ENCODE measurements around the gene DDR2.

The DDR2 gene

DNA sequence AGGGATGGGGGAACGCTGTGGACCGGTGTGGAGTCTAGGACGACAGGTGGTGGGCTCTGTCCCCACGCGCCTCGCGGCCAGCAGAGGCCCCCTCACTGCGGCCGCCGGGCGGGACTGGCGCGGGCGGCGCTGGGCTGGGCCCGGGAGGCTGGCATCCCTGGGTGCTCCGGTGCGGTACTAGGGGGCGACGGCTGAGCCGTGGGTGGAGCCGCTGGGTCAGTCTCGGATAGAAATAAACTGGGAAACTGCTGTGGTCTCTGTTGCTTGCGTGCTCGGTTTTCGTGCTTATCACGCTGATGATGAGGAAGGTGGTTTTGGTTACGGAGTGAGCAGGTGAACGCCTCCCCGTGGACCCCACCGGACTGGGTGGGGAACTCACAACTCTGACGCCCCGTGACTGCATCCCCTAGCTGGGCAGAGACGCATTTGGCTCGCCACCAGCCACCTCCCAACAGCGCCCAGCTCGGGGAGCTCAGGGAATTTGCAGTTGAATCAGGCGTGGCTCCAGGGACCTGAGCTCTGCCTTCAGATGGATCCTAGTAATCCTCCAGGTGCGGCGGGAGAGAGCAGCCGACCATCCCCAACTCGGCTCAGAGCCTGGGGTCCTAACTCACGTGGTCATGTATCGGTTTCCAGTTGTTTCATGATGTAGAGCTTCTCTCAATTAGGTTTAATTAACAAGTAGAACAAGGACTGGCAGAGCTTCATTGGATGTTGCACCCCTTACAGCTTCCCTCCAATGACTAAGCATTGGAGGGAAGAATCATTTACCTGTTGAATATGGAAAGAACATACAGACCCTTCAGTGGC is 190.3 kb downstream of the DDR2 start:
- in situ Hi-C loops (cut with MboI; ENCODE audit: low sequenced_read_pairs), result no loop called here

DNA sequence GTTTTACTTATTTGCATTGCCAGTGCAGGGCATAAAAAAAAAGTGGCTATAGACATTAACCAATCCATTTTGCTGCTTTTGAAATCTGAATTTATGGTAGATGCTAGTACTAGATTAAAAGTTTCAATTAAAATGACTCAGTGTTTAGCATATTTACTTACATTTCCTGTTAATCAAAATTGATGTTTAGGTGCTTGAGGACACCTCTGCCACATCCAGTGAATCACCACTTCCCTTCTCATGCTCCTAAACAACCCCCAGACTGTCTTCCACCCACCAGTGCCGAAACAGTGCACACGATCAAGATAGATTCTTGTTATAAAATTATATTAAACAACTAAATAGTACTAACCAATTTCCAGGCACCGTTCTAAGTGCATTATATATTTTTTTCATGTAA is 191.0 kb downstream of the DDR2 start:
- in situ Hi-C loops (cut with MboI; ENCODE audit: low sequenced_read_pairs), result no loop called here

DNA sequence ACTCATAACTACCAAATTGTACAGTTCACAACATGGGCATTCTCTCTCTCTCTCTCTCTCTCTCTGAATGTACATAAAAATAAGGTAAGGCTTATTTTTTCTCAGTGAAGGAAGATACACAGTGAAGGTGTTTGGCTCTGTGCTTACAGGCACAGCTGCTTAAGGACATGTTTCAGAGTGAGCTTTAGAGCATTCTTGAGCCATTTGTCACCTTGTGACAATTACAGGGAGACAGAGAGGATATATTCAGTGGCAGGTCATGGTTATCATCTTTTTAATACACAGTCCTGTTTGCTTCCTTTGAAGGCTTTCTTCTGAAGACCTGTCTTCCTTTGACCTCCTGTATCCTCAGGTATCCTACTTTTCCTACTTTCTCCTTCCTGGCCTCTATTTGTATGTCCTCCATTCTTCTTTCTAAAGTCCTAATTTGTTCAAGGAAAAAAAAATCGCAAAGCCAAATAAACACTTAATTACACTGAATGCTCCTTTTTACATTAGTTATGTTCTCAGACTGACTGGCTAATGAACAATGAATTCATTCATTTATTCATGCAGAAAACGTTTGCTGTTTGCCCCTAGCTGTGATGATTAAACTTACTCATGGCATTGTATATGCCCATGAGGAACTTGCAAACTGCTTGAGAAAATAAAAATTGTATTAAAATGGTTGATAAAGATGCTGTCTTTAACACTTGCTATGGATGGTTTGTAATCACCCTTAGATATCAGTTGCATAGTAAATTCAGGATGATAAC is 191.7 kb downstream of the DDR2 start:
- in situ Hi-C loops (cut with MboI; ENCODE audit: low sequenced_read_pairs), result no loop called here

DNA sequence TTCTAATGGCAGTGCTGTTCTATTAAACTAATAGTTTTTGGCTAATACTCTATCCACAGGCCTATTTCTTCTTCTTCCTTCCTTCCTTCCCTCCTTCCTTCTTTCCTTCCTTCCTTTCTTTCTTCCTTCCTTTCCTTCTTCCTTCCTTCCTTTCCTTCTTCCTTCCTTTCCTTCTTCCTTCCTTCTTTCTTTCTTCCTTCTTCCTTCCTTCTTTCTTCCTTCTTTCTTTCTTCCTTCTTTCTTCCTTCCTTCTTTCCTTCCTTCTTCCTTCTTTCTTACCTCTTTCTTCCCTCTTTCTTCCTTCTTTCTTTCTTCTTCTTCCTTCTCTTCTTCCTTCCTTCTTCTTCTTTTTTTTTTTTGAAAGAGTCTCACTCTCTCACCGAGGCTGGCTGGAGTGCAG is 197.0 kb downstream of the DDR2 start:
- in situ Hi-C loops (cut with MboI; ENCODE audit: low sequenced_read_pairs), result no loop called here

DNA sequence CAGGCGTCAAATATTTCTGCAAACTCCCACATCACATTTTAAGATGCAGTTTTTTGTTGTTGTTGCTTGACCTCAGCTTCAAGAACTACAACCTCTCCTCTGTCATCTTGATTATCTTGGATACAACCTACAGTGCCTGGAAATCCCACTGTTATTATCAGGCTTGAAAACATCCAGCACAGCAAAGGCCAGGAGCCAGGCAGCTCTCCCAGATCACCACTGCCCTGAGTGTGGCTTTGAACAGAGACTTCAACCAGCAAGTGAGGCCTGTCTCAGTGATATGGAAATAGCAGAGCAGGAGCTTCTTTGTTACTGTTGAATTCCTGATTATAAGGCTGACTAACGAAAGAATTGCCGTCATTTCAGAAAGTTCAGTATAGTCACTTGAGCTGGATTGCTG is 200.2 kb downstream of the DDR2 start:
- in situ Hi-C loops (cut with MboI; ENCODE audit: low sequenced_read_pairs), result no loop called here

DNA sequence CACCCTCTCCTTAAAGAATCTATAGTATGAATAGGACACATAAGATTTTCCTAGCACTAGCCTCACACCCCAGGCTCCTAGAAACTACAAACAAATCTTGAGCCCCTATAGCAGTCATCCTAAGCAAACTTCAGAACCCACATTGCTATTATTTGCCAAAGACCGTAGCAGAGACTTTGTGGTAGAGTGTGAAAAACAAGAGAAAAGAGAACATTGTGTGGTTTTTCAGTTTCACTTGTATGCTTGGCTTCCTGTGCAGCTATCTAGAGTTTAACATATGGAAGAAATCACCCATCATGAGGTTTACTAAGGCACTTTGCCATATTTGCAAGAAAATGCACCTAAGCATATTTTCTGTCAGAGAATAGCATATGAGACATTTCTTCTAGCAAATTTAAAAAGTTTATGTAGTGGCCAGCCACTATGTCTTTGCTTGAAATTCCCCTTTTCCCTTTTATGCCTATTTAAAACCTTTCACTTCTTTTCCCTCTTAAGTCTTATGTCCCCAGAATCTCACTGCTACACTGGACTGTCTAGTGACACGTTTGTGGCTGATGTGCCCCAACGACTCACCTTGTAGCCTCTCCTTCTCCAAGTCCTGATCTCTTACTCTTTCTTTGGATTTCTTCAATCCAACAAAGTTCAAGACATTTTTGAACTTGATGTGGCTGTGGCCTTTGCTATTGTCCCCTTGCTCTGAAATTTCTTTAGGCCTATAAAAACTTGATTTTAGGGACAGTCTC is 203.1 kb downstream of the DDR2 start:
- in situ Hi-C loops (cut with MboI; ENCODE audit: low sequenced_read_pairs), result no loop called here
